GM12891 (cell line): ENCODE data around the gene OFD1.

ENCODE experiments used
- PAX5 ChIP-seq: IDR thresholded peaks from 2 replicates; pipeline ENCODE4 v1.6.1; 2011; ENCODE audit warnings: low read length, moderate library complexity, mild to moderate bottlenecking; ENCODE audit not compliant: insufficient read depth, severe bottlenecking
- POLR2A ChIP-seq: IDR thresholded peaks from 2 replicates; pipeline ENCODE4 v1.6.1; 2011; ENCODE audit warnings: low read depth, low read length, control low read depth
- POLR2AphosphoS5 ChIP-seq: IDR thresholded peaks from 2 replicates; pipeline ENCODE4 v1.6.1; 2011; ENCODE audit warnings: low read depth, low read length, control low read depth
- POU2F2 ChIP-seq: IDR thresholded peaks from 2 replicates; pipeline ENCODE4 v1.6.1; 2011; ENCODE audit warnings: low read depth, mild to moderate bottlenecking, control low read depth, low read length, moderate library complexity
- SPI1 ChIP-seq: IDR thresholded peaks from 2 replicates; pipeline ENCODE4 v1.6.1; 2011; ENCODE audit warnings: low read depth, low read length, control low read depth
- TAF1 ChIP-seq: IDR thresholded peaks from 2 replicates; pipeline ENCODE4 v1.6.1; 2011; ENCODE audit warnings: low read depth, low read length, control low read depth

DNA sequence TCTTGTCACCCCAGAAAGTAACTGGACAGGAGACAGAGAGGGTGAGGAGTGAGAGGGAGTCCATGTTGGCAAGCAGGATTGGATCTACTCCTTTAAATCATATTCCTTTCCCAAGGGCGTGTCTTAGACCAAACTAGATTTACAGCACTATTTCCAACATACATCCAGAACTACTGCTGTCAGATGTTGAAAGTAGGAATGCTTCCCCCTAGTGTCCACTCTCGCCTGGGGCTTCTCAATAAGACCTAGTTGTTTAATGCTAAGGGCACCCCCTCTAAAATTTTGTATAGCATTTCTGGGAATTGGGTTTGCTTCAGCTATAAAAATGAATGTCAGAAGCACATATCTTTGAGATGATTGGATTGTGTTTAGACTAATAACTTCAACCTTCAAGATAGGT is 13.3 kb downstream of the OFD1 start:
- no peak for TF ChIP-seq TAF1
- no peak for TF ChIP-seq POLR2A
- TF ChIP-seq POLR2AphosphoS5: no peak
- no peak for TF ChIP-seq PAX5
- TF ChIP-seq SPI1: no peak
- TF ChIP-seq POU2F2: no peak
